Progenitor cell of endocrine pancreas (in vitro differentiated cells): ENCODE data around the gene TESPA1. TPM values are rescaled to one million over a fixed set of nuclear protein-coding genes. Genes with fewer than 3 reads are reported as not detected.
"Not testable (repeated sequence)": the region's sequence is repeated elsewhere in the genome, so short reads cannot be mapped to it uniquely, and the experiment has no call there.

Experiments
- DNase-seq: peaks from one replicate; pipeline ENCODE4 v3.0.0; 2021; ENCODE audit warnings: low spot score; ENCODE audit not compliant: unreplicated experiment
- H3K27ac Mint-ChIP-seq: 2 replicates; pipeline ENCODE4 v1.8.0; 2021; ENCODE audit warnings: mild to moderate bottlenecking, moderate library complexity, mixed read lengths
- H3K27me3 Mint-ChIP-seq: 2 replicates; pipeline ENCODE4 v1.8.0; 2021; ENCODE audit warnings: mixed read lengths
- H3K36me3 Mint-ChIP-seq: 2 replicates; pipeline ENCODE4 v1.8.0; 2022; ENCODE audit warnings: mixed read lengths; ENCODE audit not compliant: insufficient read depth
- H3K4me1 Mint-ChIP-seq: 2 replicates; pipeline ENCODE4 v1.8.0; 2021; ENCODE audit warnings: low read depth, mixed read lengths
- H3K4me3 Mint-ChIP-seq: 2 replicates; pipeline ENCODE4 v1.8.0; 2021; ENCODE audit warnings: low read depth, mild to moderate bottlenecking, moderate library complexity, mixed read lengths
- H3K9me3 Mint-ChIP-seq: 2 replicates; pipeline ENCODE4 v1.8.0; 2021; ENCODE audit warnings: low read depth, mixed read lengths
- CTCF ChIP-seq: fragments of 200-600 bp; sonication (generic); IDR thresholded peaks from one replicate; pipeline ENCODE4 v1.5.0; 2021; ENCODE audit warnings: antibody characterized with exemption, mild to moderate bottlenecking; ENCODE audit not compliant: unreplicated experiment
- total RNA-seq: library from RNA; stranded (reverse); gene quantifications from 2 replicates; pipeline ENCODE4 v1.2.1, GENCODE V29; 2021

Gene TESPA1
- total RNA-seq, 1 donor from 2014 or later = not detected

DNA sequence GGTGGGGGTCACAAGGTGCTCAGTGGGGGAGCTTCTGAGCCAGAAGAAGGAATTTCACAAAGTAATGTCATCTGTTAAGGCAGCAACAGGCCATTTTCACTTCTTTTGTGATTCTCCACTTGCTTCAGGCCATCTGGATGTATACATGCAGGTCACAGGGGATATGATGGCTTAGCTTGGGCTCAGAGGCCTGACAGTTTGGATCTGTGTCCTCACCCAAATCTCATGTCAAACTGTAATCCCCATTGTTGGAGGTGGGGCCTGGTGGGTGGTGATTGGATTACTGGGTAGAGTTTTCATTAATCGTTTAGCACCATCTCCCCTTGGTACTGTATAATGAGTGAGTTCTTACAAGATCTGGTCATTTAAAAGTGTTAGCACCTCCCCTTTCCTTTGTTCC, 36.4 kb downstream of the TESPA1 start:
- H3K9me3 Mint-ChIP-seq = no peaks in the 10 kb centered on the region
- H3K27me3 Mint-ChIP-seq = peaks cover 17% of the 10 kb centered on the region
- DNase-seq = no peak
- H3K36me3 Mint-ChIP-seq = no peaks in the 10 kb centered on the region
- TF ChIP-seq CTCF = no peak
- no peak overlapping the region for H3K4me3 Mint-ChIP-seq
- H3K4me1 Mint-ChIP-seq = no peaks in the 10 kb centered on the region
- H3K27ac Mint-ChIP-seq = no peak overlapping the region

- no peaks in the 10 kb centered on the region for H3K36me3 Mint-ChIP-seq
- H3K27ac Mint-ChIP-seq = no peak overlapping the region
- H3K27me3 Mint-ChIP-seq = peaks cover 16% of the 10 kb centered on the region
- DNase-seq = no peak
- no peak for TF ChIP-seq CTCF
- no peaks in the 10 kb centered on the region for H3K9me3 Mint-ChIP-seq
- H3K4me1 Mint-ChIP-seq = peaks cover 9% of the 10 kb centered on the region
- H3K4me3 Mint-ChIP-seq = no peak overlapping the region
These were observed 39.5 kb downstream of the TESPA1 start for GRCh38 chr12:54945082-54945481.

DNA sequence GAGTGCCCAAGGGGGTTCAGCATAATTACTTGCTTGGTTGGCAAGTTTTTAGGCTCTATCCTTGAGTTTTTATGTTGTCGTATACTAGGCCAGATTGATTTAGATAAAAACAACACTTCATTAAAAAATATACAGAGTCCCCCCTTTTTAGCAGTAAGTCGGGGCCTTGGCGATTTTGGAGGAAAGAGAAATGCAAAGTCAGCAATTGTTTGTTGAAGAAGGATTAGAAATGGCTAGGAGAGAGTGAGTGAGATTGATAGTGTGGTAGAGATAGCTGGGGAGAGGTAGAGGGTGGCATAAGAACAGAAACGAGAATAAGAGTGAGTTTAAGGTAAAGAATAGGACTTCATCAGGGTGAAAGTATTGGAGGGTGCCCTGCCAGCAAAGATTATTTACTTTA, 41.3 kb downstream of the TESPA1 start:
- DNase-seq, H3K36me3 Mint-ChIP-seq, H3K4me1 Mint-ChIP-seq, H3K4me3 Mint-ChIP-seq, H3K9me3 Mint-ChIP-seq, H3K27ac Mint-ChIP-seq: not testable (repeated sequence)
- H3K27me3 Mint-ChIP-seq = peaks cover 14% of the 10 kb centered on the region

GRCh38 chr12:54941659-54942058, 42.9 kb downstream of the TESPA1 start:
- H3K4me3 Mint-ChIP-seq = no peak overlapping the region
- no peak for TF ChIP-seq CTCF
- H3K36me3 Mint-ChIP-seq = no peaks in the 10 kb centered on the region
- peaks cover 9% of the 10 kb centered on the region for H3K4me1 Mint-ChIP-seq
- H3K27ac Mint-ChIP-seq = no peak overlapping the region
- H3K9me3 Mint-ChIP-seq = no peaks in the 10 kb centered on the region
- no peak for DNase-seq
- peaks cover 3% of the 10 kb centered on the region for H3K27me3 Mint-ChIP-seq

- no peaks in the 10 kb centered on the region for H3K36me3 Mint-ChIP-seq
- TF ChIP-seq CTCF = no peak
- H3K27me3 Mint-ChIP-seq = no peaks in the 10 kb centered on the region
- no peak overlapping the region for H3K4me3 Mint-ChIP-seq
- H3K4me1 Mint-ChIP-seq = peaks cover 9% of the 10 kb centered on the region
- no peak for DNase-seq
- no peak overlapping the region for H3K27ac Mint-ChIP-seq
- H3K9me3 Mint-ChIP-seq = no peaks in the 10 kb centered on the region
These were observed 43.7 kb downstream of the TESPA1 start for GRCh38 chr12:54940727-54941315.

GRCh38 chr12:54937929-54938328, 46.6 kb downstream of the TESPA1 start:
- DNase-seq = no peak
- no peak overlapping the region for H3K4me3 Mint-ChIP-seq
- TF ChIP-seq CTCF = no peak
- H3K27me3 Mint-ChIP-seq = no peaks in the 10 kb centered on the region
- H3K27ac Mint-ChIP-seq = no peak overlapping the region
- H3K36me3 Mint-ChIP-seq = no peaks in the 10 kb centered on the region
- peaks cover 12% of the 10 kb centered on the region for H3K4me1 Mint-ChIP-seq
- no peaks in the 10 kb centered on the region for H3K9me3 Mint-ChIP-seq
